ENCODE measurements around the gene C10orf90. TPM values are rescaled to one million over a fixed set of nuclear protein-coding genes. Genes with fewer than 3 reads are reported as not detected.

Gene C10orf90
- polyA plus RNA-seq, 3 donors: not detected

DNA sequence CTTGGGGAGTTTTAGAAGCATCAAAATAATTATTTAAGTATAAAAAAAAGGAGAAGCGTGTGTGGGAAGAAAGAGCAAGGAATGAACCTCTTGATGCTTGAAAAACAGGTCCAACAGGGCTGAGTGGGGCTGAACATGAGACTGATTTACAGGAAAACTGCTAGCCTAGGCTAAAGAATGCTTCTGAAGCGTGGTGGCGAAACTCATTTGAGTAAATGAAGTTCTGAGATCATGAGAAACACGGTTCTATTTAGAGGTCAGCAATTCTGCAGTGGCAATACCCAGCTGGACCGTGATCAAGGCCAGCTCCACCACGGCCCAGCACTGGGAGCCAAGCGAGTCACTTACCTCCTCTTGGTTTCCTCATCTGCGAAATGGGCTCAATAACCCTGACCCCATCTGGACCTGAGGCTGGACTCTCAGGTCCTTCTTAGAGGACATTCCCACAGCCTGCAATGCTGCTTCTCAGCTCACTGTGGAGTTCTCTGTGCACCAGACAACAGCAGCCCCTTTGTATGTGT is 142.1 kb downstream of the C10orf90 start:
- DNase-seq: no peak
- Histone ChIP-seq H3K4me3 (replicated peaks in 1 of 3; ENCODE audit: low read depth in 2 of 3, low read length in 3 of 3) (no peak overlapping the region), H3K4me1 (ENCODE audit: control insufficient read depth in 1 of 2, insufficient read depth in 2 of 2, low read length in 2 of 2) (no peaks in the 10 kb centered on the region), H3K4me2 (replicated peaks; ENCODE audit: extremely low read depth, low read length, poor library complexity, severe bottlenecking) (no peak overlapping the region), H3K36me3 (replicated peaks in 1 of 2; ENCODE audit: control insufficient read depth in 1 of 2, insufficient read depth in 2 of 2, low read length in 2 of 2) (no peaks in the 10 kb centered on the region), H3K9ac (ENCODE audit: insufficient read depth, low read length, poor library complexity, severe bottlenecking) (no peak overlapping the region), H4K20me1 (ENCODE audit: insufficient read depth, low read length) (no peaks in the 10 kb centered on the region), H3K79me2 (ENCODE audit: insufficient read depth, low read length) (no peaks in the 10 kb centered on the region), H3K27me3 (ENCODE audit: control insufficient read depth in 2 of 2, insufficient read depth in 2 of 2, low read length in 2 of 2) (no peaks in the 10 kb centered on the region), H3K27ac (ENCODE audit: low read depth in 1 of 2, low read length in 2 of 2) (no peak overlapping the region), H3K9me3 (replicated peaks in 1 of 2; ENCODE audit: control insufficient read depth in 1 of 2, insufficient read depth in 1 of 2, low read length in 2 of 2) (no peaks in the 10 kb centered on the region), H2AFZ (ENCODE audit: insufficient read depth, low read depth, low read length, poor library complexity, severe bottlenecking) (no peak overlapping the region)
- no peak overlapping the region for H3K4me3 Mint-ChIP-seq
- TF ChIP-seq, protein P1, sequence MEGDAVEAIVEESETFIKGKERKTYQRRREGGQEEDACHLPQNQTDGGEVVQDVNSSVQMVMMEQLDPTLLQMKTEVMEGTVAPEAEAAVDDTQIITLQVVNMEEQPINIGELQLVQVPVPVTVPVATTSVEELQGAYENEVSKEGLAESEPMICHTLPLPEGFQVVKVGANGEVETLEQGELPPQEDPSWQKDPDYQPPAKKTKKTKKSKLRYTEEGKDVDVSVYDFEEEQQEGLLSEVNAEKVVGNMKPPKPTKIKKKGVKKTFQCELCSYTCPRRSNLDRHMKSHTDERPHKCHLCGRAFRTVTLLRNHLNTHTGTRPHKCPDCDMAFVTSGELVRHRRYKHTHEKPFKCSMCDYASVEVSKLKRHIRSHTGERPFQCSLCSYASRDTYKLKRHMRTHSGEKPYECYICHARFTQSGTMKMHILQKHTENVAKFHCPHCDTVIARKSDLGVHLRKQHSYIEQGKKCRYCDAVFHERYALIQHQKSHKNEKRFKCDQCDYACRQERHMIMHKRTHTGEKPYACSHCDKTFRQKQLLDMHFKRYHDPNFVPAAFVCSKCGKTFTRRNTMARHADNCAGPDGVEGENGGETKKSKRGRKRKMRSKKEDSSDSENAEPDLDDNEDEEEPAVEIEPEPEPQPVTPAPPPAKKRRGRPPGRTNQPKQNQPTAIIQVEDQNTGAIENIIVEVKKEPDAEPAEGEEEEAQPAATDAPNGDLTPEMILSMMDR (IDR thresholded peaks at IDR 0.05): no peak
- WGBS (ENCODE audit: insufficient coverage): 87% methylated on average over 7 of the region's 8 CpGs
- intact Hi-C loops (cut with micrococcal nuclease): no loop called here
- H3K27me3 Mint-ChIP-seq (ENCODE audit: low read depth in 3 of 3): peaks cover 0 to 2% (median 1%) of the 10 kb centered on the region in 3 donors
- H3K27ac Mint-ChIP-seq: no peak overlapping the region
- no peaks in the 10 kb centered on the region for H3K36me3 Mint-ChIP-seq
- peaks cover 0 to 3% (median 0%) of the 10 kb centered on the region in 7 donors for H3K9me3 Mint-ChIP-seq
- H3K4me1 Mint-ChIP-seq: no peaks in the 10 kb centered on the region

GRCh38 chr10:126527645-126528314 is 142.7 kb downstream of the C10orf90 start:
- H3K4me2 ChIP-seq (replicated peaks; ENCODE audit: extremely low read depth, low read length, poor library complexity, severe bottlenecking): no peak overlapping the region
- intact Hi-C loops (cut with micrococcal nuclease): no loop called here
- Mint-ChIP-seq H3K27me3 (ENCODE audit: low read depth in 3 of 3) (peaks cover 0 to 2% (median 1%) of the 10 kb centered on the region in 3 donors), H3K36me3 (no peaks in the 10 kb centered on the region), H3K27ac (peak overlapping the region in 1 of 7 donors; percentile 42), H3K9me3 (peaks cover 0 to 1% (median 0%) of the 10 kb centered on the region in 7 donors), H3K4me3 (no peak overlapping the region), H3K4me1 (no peaks in the 10 kb centered on the region)
- H3K9me3 ChIP-seq (replicated peaks in 1 of 2; ENCODE audit: control insufficient read depth in 1 of 2, insufficient read depth in 1 of 2, low read length in 2 of 2): no peaks in the 10 kb centered on the region
- H3K4me1 ChIP-seq (ENCODE audit: control insufficient read depth in 1 of 2, insufficient read depth in 2 of 2, low read length in 2 of 2): no peaks in the 10 kb centered on the region
- no peak overlapping the region for H3K4me3 ChIP-seq (replicated peaks in 1 of 3; ENCODE audit: low read depth in 2 of 3, low read length in 3 of 3)
- no peaks in the 10 kb centered on the region for H3K79me2 ChIP-seq (ENCODE audit: insufficient read depth, low read length)
- no peak overlapping the region for H2AFZ ChIP-seq (ENCODE audit: insufficient read depth, low read depth, low read length, poor library complexity, severe bottlenecking)
- WGBS (ENCODE audit: insufficient coverage): no CpG with 5 or more reads among the region's 9 CpGs
- no peaks in the 10 kb centered on the region for H4K20me1 ChIP-seq (ENCODE audit: insufficient read depth, low read length)
- no peaks in the 10 kb centered on the region for H3K36me3 ChIP-seq (replicated peaks in 1 of 2; ENCODE audit: control insufficient read depth in 1 of 2, insufficient read depth in 2 of 2, low read length in 2 of 2)
- no peak overlapping the region for H3K9ac ChIP-seq (ENCODE audit: insufficient read depth, low read length, poor library complexity, severe bottlenecking)
- H3K27ac ChIP-seq (ENCODE audit: low read depth in 1 of 2, low read length in 2 of 2): no peak overlapping the region
- TF ChIP-seq, protein P1 (IDR thresholded peaks at IDR 0.05): no peak
- no peak for DNase-seq
- H3K27me3 ChIP-seq (ENCODE audit: control insufficient read depth in 2 of 2, insufficient read depth in 2 of 2, low read length in 2 of 2): no peaks in the 10 kb centered on the region
